Stimulated activated CD4-positive, alpha-beta T cell treated with anti-CD3 and anti-CD28 coated beads, Interleukin-4, amount 100 ng/mL, for 24 hours (primary cell): ENCODE data around the gene OCSTAMP.

Experiments used
- DNase-seq: peaks from one replicate; pipeline ENCODE4 v3.0.0-alpha.2; 2020

Gene OCSTAMP, protein sequence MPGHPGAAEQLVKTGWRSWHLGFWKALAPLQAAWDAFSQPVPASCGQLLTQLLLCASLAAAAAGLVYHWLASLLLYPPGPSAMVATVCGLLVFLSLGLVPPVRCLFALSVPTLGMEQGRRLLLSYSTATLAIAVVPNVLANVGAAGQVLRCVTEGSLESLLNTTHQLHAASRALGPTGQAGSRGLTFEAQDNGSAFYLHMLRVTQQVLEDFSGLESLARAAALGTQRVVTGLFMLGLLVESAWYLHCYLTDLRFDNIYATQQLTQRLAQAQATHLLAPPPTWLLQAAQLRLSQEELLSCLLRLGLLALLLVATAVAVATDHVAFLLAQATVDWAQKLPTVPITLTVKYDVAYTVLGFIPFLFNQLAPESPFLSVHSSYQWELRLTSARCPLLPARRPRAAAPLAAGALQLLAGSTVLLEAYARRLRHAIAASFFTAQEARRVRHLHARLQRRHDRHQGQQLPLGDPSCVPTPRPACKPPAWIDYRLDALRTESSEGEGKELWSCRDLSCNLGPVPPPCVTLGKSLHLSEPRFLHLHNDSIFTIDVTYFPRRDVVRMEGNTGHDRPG

DNA sequence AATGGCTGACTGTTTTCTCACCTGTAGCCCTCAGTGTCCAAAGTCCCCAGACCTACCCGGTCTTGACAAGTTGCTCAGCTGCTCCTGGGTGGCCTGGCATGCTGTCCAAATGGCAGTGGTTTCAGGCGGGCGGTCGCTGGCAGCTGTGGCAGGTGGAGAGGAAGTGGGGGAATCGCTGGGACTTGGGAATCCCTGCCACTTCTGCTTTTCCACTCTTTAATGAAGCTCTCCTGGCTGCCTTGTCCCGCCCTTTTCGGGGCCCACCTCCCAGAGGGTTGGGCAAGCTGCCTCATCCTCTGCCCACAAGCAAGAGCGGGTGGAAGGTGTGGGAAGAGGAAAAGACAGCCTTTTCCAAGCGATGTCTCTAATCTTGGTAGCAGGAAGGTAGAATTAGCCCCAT is at the start of gene OCSTAMP:
TSS of gene OCSTAMP (minus strand) at position 194 of the 400 bp plus-strand sequence. CDS start at position 100, 94 bp downstream.
- DNase-seq = no peak

DNA sequence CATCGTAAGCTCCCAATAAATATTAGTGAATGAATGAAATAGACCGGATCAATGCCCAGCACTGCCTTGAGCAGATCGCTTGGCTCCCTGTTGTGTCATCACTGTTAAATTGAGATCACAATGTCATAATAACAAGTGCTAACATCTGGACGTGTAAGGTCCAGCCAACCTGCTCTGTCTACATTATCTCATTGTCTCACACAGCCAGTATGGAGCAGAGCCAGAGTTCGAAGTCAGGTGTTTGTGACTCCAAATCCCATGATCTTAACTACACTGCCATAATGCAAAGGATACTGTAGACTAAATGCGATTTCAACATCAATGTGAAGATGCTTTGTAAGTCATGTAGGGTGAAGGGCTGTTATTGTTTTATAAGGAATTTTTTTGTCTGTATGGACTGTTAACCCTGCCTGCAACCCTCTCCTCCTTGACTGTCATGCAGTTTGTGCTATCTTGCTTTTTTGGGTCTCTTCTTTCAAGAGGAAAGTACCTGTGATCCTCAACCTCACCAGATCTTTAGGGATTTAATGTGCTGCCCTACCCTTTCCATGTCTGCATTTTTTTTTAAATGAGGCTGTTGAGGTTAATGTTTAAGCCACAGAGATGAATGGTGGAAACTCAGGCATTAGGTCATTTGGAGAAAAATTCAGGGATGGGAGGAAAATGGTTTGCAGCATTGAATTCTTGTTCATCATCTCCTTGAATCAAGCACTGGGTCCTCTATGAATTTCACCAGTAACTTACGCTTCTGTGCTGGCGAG is 49.0 kb upstream of the OCSTAMP start:
- DNase-seq = no peak

DNA sequence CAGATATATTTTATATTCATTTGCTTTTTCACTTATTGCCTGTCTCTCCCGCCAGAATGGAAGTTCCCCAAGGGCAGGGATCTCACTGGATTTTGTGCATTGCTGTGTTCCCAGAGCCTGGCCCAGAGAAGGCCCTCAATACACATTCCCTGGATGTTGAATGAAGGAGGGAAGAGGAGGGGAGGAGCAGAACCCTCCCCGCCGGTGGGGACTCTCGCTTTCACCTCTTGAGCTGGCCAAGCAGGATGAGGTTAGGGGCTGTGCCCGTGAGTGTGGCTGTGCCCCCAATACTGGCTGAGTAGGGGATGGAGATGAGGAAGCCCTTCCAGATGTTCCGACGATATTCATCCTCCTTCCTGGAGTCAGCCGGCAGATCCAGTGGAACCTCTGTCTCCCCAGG is 45.5 kb upstream of the OCSTAMP start:
- DNase-seq = no peak

DNA sequence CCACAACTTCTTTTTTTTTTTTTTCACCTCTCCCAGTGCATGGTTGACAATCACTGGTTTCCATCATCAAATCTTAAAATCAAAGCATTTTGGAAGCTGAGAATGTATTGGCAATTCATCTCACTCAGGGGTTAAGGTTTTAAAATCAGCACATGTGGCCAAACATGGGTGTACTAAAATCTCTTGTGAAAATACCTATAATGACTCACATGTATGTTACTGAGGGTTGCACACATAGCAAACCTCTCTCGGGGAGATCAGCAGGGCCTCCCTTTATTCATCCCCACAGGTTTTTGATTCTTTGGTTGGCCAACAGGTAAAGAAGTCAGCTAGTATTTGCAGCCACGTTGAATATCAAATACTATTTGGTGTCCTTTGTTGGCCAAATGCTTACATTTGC is 44.3 kb upstream of the OCSTAMP start:
- no peak for DNase-seq

DNA sequence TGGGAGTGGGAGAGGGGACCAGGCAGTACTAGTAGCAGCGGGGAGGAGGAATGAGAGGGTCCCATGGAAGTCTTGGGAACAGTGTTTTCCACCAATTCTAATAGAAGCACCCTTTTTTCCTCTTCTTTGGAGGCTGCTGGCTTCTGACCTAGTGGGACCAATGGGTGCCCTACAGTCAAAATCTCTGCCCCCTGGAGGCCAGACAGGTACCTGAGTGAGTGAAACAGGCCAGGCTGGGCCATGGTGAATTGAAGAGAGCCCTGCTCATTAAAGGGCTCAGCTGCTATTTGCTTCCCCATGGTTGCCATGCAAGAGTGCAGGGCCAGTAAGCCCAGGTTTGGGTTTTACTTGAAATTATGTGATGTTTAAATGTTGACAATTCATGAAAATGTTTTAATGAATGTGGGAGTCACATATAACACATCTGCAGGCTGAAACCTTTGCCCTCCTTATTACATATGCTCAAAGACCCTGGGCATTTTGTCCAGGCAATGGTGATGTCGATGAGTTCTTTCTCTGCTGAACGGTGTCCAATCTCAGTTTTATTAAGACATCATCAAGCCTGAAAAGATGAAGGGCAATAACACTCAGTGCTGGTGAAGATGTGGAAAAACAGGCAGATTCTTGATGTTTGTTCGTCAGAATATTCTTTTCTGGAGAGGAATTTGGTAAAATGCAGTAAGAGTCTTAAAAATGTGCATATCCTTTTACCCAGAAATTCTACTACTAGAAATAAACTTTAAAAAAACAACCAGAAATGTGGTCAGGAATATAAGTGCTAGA is 42.3 kb upstream of the OCSTAMP start:
- DNase-seq = no peak

DNA sequence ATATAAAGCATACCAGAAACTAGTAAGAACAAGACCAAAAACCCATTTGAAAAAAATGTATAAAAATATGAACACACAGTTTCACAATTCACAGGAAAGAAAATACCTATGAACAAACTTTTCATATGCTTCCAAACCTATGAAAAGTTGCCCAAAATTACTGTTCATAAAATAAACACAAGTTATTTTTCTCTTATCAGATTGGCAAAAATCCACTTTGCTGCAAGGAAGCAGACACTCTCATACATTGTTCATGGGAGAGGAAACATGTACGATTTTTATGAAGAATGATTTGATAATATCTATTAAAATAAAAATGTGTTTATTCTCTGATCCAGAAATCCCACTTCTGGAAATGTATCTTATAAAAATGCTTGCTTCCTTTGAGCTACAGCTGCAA is 40.0 kb upstream of the OCSTAMP start:
- no peak for DNase-seq

DNA sequence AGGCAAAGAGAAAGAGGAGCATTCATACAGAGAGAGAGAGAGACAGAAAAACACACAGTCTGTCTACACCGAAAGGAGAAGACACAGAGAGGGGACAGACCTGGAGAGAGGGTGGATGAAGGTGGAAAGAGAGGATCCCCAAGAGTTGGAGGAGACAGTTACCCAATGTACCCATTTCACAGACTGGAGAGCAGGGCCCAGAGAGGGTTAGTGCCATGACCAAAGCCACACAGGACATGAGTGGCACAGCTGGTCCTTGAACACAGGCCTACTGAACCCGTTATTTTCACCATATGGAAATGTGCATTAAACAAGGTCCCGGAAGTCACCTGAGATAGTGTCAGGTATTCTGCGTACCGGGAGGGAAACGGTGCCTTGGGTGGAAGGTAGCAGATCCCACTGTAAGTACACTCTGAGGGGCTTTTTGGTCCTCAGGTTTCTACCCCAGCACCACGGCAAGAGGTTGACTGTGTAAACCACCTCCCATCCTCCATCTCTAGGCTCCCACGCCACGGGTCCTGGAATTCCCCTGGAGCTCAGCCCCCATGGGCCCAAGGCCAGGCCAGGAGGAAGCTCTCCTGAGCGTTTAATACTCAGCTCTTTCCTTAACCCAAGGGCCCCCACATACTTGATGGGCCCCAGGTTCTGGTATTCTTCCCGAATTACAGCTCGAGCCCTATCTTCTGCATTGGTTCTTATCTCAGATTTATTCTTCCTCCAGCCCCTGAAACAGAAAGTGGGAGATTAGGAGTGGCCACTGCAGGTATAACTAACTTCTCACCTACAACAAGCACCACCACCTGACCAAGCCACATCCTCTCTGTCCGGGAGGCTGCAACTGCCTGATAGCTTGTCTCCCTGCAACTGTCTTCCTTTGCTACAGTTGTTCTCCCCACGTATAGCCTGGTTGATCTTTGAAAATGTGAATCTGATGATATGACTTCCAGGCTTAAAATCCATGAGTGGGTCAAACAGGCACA is 38.4 kb upstream of the OCSTAMP start:
- no peak for DNase-seq

DNA sequence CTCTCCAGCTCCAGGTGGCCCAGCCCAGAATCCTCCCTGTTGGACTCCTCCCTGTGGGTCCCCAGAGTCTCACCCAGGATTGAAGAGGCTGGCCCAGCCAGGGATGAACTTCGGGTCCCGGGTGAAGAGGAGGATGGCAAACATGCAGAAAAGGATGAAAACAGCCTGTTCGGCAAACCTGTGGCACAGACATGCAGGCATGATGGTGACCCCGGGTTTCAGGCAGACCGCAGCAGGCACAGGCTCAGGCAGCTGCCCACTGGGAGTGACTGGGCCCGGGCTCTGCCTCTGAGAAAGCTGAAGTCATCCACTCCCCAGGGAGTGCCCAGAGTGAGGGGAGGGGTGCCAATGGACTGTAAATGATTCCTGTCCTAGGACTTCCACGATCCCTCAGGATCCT is 37.5 kb upstream of the OCSTAMP start:
- no peak for DNase-seq

DNA sequence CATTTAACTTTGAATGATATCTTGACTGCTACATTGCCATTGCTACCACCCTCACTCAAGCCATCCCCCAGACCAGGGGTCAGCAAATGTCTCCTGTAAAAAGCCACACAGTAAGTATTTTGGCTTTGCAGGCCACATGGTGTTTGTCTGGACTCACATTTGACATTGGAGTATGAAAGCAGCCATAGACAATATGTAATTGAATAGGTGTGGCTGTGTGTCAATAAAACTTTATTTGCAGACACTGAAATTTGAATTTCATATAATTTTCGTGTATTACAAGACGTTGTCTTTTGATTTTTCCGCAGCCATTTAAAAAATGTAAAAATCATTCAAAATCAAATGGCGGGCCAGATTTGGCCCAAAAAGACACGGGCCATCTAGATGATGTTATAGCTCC is 36.3 kb upstream of the OCSTAMP start:
- no peak for DNase-seq

DNA sequence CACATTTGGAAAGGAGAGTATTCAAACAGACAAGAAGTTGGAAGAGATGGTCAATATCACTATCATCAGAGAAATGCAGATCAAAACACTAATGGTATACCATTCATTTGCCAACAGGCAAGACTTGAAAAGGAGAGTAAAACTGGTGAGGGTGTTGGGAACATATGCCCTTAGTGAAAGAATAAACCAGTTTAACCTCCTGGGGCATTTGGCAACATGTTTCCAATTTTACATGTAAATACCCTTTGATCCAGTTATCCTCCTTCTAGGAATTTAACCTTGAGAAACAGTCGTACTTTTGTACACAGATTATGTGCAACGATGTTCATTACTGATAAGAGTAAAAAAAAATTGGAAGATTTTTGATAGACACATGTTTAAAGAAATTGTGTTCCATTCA is 34.1 kb upstream of the OCSTAMP start:
- no peak for DNase-seq

DNA sequence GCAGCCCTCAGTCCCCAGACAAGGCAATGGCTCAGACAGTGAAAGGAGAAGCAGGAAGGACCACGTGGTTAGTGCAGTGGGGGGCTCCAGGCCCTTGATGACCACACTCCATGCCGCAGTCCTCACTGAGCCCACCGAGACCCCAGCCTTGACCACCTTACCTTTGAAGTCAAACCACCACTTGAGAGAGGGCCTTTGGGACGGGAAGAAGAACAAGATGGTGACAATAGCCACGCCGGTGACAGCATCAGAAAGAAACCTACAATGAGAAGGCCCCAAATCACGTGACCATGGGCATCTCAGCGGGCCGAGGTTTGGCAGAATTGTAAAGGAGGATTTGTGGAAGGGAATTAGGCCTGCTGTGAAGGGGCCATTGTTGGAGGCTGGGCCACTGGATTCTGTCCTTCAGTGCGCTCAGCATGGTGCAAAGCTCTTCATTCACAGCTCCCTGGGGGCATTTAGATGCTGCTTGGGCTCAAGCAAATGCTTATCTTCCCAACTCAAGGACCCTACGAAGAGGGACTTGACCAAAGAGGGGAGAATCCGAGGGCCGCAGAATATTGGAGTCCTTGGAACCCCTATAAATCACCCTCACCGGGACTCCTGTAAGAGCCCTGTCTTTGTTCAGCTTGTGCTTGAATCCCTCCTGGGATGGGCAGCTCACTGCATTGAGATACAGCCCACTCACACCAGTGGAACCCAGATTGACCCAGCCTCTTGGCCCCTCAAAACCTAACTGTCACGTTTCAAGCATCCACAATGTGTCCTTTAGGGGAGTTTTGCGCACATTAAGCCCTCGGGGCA is 33.2 kb upstream of the OCSTAMP start:
- no peak for DNase-seq

DNA sequence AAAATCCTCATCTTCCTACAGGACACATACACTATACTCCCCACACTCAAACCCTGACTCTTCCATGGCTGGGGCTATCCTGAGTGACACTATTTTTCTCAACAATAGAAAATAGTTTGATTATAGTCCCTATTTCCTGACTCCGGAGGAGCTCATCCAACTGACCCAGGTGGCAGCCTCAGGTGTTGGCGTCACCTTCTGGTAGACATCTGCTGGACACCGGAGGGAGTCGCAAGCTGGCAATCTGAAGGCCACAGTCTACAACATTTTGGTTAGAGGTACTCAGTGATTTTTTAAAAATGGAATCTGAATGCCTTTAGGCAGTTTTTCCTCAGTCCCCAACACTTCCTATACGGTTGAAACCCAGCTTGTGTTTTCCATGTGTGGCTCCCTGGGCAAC is 32.2 kb upstream of the OCSTAMP start:
- DNase-seq = no peak

DNA sequence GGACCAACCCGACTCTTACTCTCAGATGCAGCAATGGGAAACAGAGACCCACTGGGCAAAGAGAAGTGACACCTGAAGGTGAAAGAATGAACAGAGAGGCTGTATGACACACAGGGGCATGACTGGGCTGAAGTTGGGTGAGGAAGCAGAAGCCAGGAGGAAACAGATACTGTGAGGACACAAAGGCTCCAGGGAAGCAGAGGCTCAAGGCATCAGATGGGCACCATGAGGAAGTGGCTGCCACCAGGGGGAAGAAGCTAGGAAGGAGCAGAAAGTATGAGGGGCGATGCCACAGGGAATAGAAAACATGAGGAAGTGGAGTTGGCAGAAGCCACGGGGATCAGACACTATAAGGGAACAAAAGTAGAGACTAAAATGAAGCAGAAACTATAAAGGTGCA is 30.9 kb upstream of the OCSTAMP start:
- no peak for DNase-seq

DNA sequence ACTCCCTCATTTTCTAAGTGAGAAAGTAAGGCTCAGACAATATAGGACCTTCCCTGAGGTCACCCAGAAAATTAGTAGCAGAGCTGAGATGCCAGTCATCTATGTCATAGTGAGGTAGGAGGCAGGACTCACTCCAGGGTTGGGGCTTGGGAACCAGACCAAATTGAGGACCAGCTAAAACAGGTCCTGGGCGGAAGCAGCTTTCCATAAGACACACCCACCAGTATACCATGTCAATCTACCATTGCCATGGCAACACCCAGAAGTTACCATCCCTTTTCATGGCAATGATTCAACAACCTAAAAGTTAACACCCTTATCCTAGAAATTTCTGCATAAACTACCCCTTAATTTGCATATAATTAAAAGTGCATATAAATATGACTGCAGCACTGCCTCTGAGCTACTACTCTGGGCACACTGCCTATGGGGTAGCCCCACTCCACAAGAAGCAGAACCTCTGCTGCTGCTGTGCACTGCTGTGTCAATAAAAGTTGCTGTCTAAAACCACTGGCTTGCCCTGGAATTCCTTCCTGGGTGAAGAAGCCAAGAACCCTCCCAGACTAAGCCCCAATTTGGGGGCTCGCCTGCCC is 30.3 kb upstream of the OCSTAMP start:
- DNase-seq = no peak

DNA sequence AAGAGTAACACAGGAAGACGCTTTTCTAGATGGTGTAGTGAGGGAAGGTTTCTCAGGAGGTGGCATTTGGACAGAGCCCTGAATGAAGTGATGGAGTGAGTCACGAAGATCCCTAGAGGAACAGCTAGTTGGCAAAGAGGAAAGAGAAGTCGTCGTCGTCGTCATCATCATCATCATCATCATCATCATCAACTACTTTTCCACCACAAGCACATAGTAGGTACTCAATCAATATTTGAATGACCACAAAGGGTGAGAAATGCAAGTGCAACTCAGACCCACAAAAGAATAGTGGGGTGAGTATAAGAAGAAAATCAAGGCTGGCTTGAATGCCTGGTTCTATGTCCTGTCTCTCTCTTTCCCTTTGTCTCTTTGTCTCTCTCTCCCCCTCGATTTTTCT is 28.3 kb upstream of the OCSTAMP start:
- no peak for DNase-seq

DNA sequence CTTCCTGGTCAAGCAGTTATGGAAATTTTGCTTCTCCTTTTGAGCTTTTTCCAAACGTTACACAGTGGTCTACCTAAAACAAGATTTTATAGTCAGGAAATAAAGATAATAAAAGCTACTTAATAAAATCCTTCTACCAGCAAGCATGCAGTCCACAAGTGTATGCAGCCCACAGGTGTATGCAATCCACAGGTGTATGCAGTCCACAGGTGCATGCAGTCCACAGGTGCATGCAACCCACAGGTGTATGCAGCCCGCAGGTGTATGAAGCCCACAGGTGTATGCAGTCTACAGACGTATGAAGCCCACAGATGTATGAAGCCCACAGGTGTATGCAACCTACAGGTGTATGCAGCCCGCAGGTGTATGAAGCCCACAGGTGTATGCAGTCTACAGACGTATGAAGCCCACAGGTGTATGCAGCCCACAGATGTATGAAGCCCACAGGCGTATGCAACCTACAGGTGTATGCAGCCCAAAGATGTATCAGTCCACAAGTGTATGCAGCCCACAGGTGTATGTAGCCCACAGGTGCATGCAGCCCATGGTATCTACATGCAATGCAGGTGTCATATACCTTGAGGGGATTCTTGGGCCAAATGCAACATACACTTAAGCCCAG is 26.4 kb upstream of the OCSTAMP start:
- DNase-seq = no peak

DNA sequence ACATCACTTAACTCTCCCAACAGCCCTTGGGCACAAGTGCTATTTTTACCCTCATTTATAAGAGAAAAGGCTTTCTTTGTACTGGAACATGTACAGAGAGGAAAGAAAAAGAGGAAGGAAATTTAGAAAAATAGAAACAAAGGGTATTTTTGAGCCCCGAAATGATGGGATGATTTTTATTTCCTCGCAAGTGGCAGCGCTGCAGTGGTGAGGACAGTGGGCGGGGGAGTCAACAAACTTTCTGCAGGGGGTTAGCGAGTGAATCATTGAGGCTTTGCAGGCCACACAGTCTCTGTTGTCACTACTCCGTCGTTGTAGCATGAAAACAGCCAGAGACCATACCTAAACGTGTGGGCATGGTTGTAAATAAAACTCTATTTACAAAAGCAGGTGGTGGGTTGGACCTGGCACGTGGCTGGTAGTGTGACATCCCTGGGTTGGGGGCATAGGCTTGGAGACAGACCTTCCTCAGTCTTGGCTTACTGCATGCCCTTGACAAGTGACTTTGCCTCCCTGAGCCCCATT is 25.5 kb upstream of the OCSTAMP start:
- DNase-seq = no peak

DNA sequence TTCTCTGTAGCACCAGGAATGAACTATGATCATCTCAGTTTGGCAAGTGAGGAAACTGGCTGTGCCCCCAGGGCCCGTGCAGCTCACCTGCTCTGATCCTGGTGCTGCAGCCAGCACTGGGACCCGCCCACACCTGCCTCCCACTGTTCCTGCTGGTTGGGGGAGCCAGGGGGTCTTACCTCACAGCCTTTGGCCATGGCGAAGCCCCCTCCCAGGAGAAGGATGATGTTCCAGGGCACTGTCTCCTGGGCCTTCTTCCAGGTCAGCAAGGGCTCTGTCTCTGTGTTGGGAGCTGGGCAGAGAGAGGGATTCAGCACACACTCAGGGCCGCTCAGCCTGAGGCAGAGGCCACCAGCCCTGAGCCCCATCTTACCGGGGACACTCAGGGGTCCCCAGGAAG is 24.9 kb upstream of the OCSTAMP start:
- no peak for DNase-seq

DNA sequence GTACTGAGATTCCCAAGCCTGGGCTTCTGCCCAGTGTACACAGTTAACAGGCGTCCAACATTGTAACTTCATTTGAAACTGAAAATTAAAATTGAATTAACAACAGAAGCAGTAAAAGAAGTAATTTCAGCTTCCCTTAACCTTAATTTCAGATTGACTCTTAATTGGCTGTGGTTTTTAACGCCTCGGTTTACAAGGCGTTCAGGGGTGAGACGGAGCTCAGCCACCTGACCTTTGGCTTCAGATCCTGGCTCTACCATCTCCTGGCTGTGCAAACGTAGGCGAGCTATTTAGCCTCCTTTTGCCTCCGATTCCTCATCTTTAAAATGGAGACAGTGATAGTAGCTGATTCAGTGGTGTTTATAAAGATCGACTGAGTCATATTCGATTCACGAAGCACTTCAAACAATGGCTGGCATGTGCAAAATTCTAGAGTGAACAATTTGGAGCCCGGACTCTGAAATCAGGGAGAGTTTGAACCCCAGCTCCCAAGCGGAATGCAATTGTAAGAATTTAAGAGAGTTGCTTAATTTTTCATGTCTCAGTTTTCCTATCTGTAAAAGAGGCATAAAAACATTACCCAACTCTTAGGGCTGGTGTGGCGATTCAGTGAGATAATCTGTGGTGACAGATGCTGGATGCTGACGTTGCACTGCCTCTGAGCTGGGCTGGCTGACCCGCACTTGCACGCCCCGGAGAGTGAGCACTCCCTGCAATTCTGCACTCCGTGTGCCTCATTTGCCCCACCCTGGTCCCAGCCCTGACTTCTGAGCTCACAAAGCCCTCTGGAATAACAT is 23.5 kb upstream of the OCSTAMP start:
- no peak for DNase-seq
